Left cardiac atrium (tissue), 4 donors: ENCODE data around the gene SLIT3. TPM values are rescaled to one million over a fixed set of nuclear protein-coding genes. Genes with fewer than 3 reads are reported as not detected.

Experiments
- ATAC-seq, 2 donors: fragments of 200-7000 bp; cut with Tn5 transposase; one replicate each; pipeline ENCODE4 v1.9.1; 2020; ENCODE audit warnings: mild to moderate bottlenecking in 2 of 2, moderate library complexity in 2 of 2
- DNase-seq: peaks from one replicate; pipeline ENCODE4 v3.0.0-alpha.2; 2020
- intact Hi-C, 2 donors: fragments of 100-400 bp; cut with DNase I; formaldehyde crosslinking; loops; one replicate each; pipeline versions ENCODE4 v1.14.1 to v1.15.1; 2022 to 2023
- total RNA-seq, 2 donors: library from RNA; stranded (reverse); fragmentation: NEBNext Ultra II Directional; extraction: Animal tissue kit (Norgen Biotek cat#: 25700); gene quantifications; one replicate each; pipeline ENCODE4 v1.2.1, GENCODE V29; 2021
- donor health status: DM: no; HTN: yes; CAD: no.
- donor health status: DM: no; HTN: yes; CAD: no; lungs with severe emphysema.
- donor health status: DM: yes; HTN: yes; CAD: no.
- donor health status: Dilated cardiomyopathy.

Gene SLIT3
- total RNA-seq, 2 donors from 2014 or later = 71.1 to 117 TPM

GRCh38 chr5:168714046-168714445 is 586.9 kb downstream of the SLIT3 start:
- DNase-seq = no peak
- intact Hi-C loops = no loop called here
- ATAC-seq = peak; percentile 61 to 74

GRCh38 chr5:168713051-168713450 is 587.9 kb downstream of the SLIT3 start:
- ATAC-seq = no peak
- no peak for DNase-seq
- intact Hi-C loops = no loop called here

- intact Hi-C loops = no loop called here
- DNase-seq (peak; percentile 40), ATAC-seq (peak; percentile 67 to 82)
Measured at GRCh38 chr5:168712280-168712924, 588.5 kb downstream of the SLIT3 start.

GRCh38 chr5:168710706-168711105 is 590.2 kb downstream of the SLIT3 start:
- ATAC-seq (no peak), DNase-seq (no peak)
- intact Hi-C loops = no loop called here

- ATAC-seq = no peak
Measured at GRCh38 chr5:168707716-168708695, 592.9 kb downstream of the SLIT3 start.

GRCh38 chr5:168706655-168707069 is 594.3 kb downstream of the SLIT3 start:
- ATAC-seq = peak; percentile 62 to 70
- intact Hi-C loops = loop anchor here (10.0 kb wide), 1 partner anchor 238 kb away; no protein-coding TSS in a partner anchor
- peak; percentile 48 for DNase-seq

More at GRCh38 chr5:168707716-168708695, 592.9 kb downstream of the SLIT3 start:
- intact Hi-C loops = loop anchor here (10.0 kb wide), 1 partner anchor 237 kb away; no protein-coding TSS in a partner anchor
- no peak for DNase-seq

GRCh38 chr5:168705321-168705720 is 595.6 kb downstream of the SLIT3 start:
- ATAC-seq = no peak
- DNase-seq = no peak
- intact Hi-C loops = loop anchor here (10.0 kb wide), 1 partner anchor 239 kb away; no protein-coding TSS in a partner anchor

- no peak for DNase-seq
- intact Hi-C loops = loop anchor here (10.0 kb wide), 1 partner anchor 242 kb away; no protein-coding TSS in a partner anchor
- no peak for ATAC-seq
Measured at GRCh38 chr5:168702511-168702910, 598.4 kb downstream of the SLIT3 start.

- intact Hi-C loops = loop anchor here (10.0 kb wide), 1 partner anchor 243 kb away; no protein-coding TSS in a partner anchor
- no peak for ATAC-seq
- no peak for DNase-seq
Measured at GRCh38 chr5:168701641-168702040, 599.3 kb downstream of the SLIT3 start.

GRCh38 chr5:168699002-168699401 is 601.9 kb downstream of the SLIT3 start:
- ATAC-seq (peak; percentile 60 to 69), DNase-seq (peak; percentile 52)
- intact Hi-C loops = no loop called here

- no peak for ATAC-seq
- intact Hi-C loops = no loop called here
- no peak for DNase-seq
Measured at GRCh38 chr5:168697034-168697720, 603.8 kb downstream of the SLIT3 start.

GRCh38 chr5:168696611-168697010 is 604.3 kb downstream of the SLIT3 start:
- DNase-seq (no peak), ATAC-seq (no peak)
- intact Hi-C loops = no loop called here

- ATAC-seq = no peak
- no peak for DNase-seq
- intact Hi-C loops = no loop called here
Measured at GRCh38 chr5:168695301-168695835, 605.6 kb downstream of the SLIT3 start.

GRCh38 chr5:168694289-168694688 is 606.6 kb downstream of the SLIT3 start:
- intact Hi-C loops = no loop called here
- no peak for DNase-seq
- no peak for ATAC-seq

GRCh38 chr5:168693883-168694282 is 607.1 kb downstream of the SLIT3 start:
- intact Hi-C loops = no loop called here
- no peak for DNase-seq
- no peak for ATAC-seq

- intact Hi-C loops = no loop called here
- DNase-seq = no peak
- ATAC-seq = no peak
Measured at GRCh38 chr5:168693297-168693696, 607.6 kb downstream of the SLIT3 start.

- DNase-seq = no peak
- intact Hi-C loops = no loop called here
- no peak for ATAC-seq
Measured at GRCh38 chr5:168691891-168692290, 609.0 kb downstream of the SLIT3 start.

- intact Hi-C loops = no loop called here
- no peak for ATAC-seq
- no peak for DNase-seq
Measured at GRCh38 chr5:168689260-168689659, 611.7 kb downstream of the SLIT3 start.

GRCh38 chr5:168686837-168687236 is 614.1 kb downstream of the SLIT3 start:
- intact Hi-C loops = no loop called here
- ATAC-seq = no peak
- DNase-seq = no peak
